D341Med (cell line): ENCODE data around the gene HOXC13.

Experiments
- DNase-seq: peaks from one replicate; pipeline ENCODE4 v3.0.0; 2012; ENCODE audit warnings: low spot score

HOXC13 gene

GRCh38 chr12:53982648-53983567, 44.3 kb downstream of the HOXC13 start:
- DNase-seq = no peak

- no peak for DNase-seq
These were observed 44.9 kb downstream of the HOXC13 start for GRCh38 chr12:53983568-53983949.

- DNase-seq = no peak
These were observed 45.4 kb downstream of the HOXC13 start for GRCh38 chr12:53983950-53984572.

- peak; percentile 92 for DNase-seq
These were observed 46.5 kb downstream of the HOXC13 start, which contains the start of gene HOXC10 for GRCh38 chr12:53984901-53985691. TSS of gene HOXC10 (plus strand) at chr12:53985146. CDS start at chr12:53985260, 114 bp downstream.

GRCh38 chr12:53985692-53985993, 47.0 kb downstream of the HOXC13 start:
- DNase-seq = no peak

GRCh38 chr12:53985994-53986685, 47.5 kb downstream of the HOXC13 start:
- DNase-seq = no peak

- DNase-seq = no peak
These were observed 48.3 kb downstream of the HOXC13 start for GRCh38 chr12:53986686-53987483.

- DNase-seq = no peak
These were observed 49.2 kb downstream of the HOXC13 start for GRCh38 chr12:53987787-53988230.

- DNase-seq = no peak
These were observed 50.1 kb downstream of the HOXC13 start for GRCh38 chr12:53988541-53989226.

GRCh38 chr12:53989227-53990113, 50.8 kb downstream of the HOXC13 start:
- DNase-seq = no peak

- no peak for DNase-seq
These were observed 51.9 kb downstream of the HOXC13 start for GRCh38 chr12:53990311-53991076.

GRCh38 chr12:53991077-53991460, 52.4 kb downstream of the HOXC13 start:
- DNase-seq = no peak

GRCh38 chr12:53992377-53992889, 53.8 kb downstream of the HOXC13 start:
- DNase-seq = no peak

- no peak for DNase-seq
These were observed 54.8 kb downstream of the HOXC13 start for GRCh38 chr12:53993162-53994008.

- no peak for DNase-seq
These were observed 55.3 kb downstream of the HOXC13 start for GRCh38 chr12:53994009-53994263.

GRCh38 chr12:53994264-53995001, 55.8 kb downstream of the HOXC13 start:
- DNase-seq = no peak

- no peak for DNase-seq
These were observed 56.4 kb downstream of the HOXC13 start for GRCh38 chr12:53995002-53995377.
